CD4-positive, alpha-beta memory T cell (primary cell): ENCODE data around the gene TOMM22. TPM values are rescaled to one million over a fixed set of nuclear protein-coding genes. Genes with fewer than 3 reads are reported as not detected.

Experiments used
- CTCF ChIA-PET: fragments of 350-600 bp; sonication (Branson Sonifier 250); formaldehyde crosslinking; loops from one replicate; lab custom pipeline; 2021; ENCODE audit warnings: inconsistent platforms; ENCODE audit not compliant: partially characterized antibody; lab: Charles Lee
- POLR2A ChIA-PET: fragments of 350-600 bp; sonication (Branson Sonifier 250); formaldehyde crosslinking; loops from one replicate; lab custom pipeline; 2021; ENCODE audit not compliant: partially characterized antibody; lab: Charles Lee
- DNase-seq, 5 donors: peaks; one replicate each; pipeline versions ENCODE4 v3.0.0 to v3.0.0-alpha.2; 2020 to 2022; ENCODE audit warnings: mixed read lengths in 1 of 5
- H3K27ac ChIP-seq: one replicate; pipeline ENCODE4 v1.7.0; 2013; ENCODE audit warnings: low read depth, low read length
- H3K27me3 ChIP-seq: 2 replicates; pipeline ENCODE4 v1.7.0; 2013; ENCODE audit warnings: mild to moderate bottlenecking, low read length, moderate library complexity; ENCODE audit not compliant: insufficient read depth
- H3K36me3 ChIP-seq: 2 replicates; pipeline ENCODE4 v1.7.0; 2013; ENCODE audit warnings: mild to moderate bottlenecking, low read length, moderate library complexity; ENCODE audit not compliant: insufficient read depth
- H3K4me1 ChIP-seq: 2 replicates; pipeline ENCODE4 v1.7.0; 2013; ENCODE audit warnings: mild to moderate bottlenecking, low read length, moderate library complexity; ENCODE audit not compliant: insufficient read depth
- H3K4me3 ChIP-seq, 2 donors: one replicate each; pipeline ENCODE4 v1.7.0; 2013; ENCODE audit warnings: low read length in 2 of 2, mild to moderate bottlenecking in 1 of 2
- H3K9me3 ChIP-seq, 2 donors: one replicate each; pipeline ENCODE4 v1.7.0; 2013; ENCODE audit warnings: low read length in 2 of 2, control low read depth in 1 of 2; ENCODE audit not compliant: control insufficient read depth in 1 of 2
- H3K27ac Mint-ChIP-seq, 7 donors: one replicate each; pipeline ENCODE4 v1.8.0; 2020 to 2021; ENCODE audit warnings: mixed read lengths in 7 of 7, mild to moderate bottlenecking in 6 of 7, inconsistent platforms in 3 of 7, moderate library complexity in 3 of 7
- H3K27me3 Mint-ChIP-seq, 2 donors: one replicate each; pipeline ENCODE4 v1.8.0; 2020 to 2021; ENCODE audit warnings: mixed read lengths in 2 of 2
- H3K36me3 Mint-ChIP-seq, 2 donors: one replicate each; pipeline ENCODE4 v1.8.0; 2020 to 2021; ENCODE audit warnings: mixed read lengths in 2 of 2, inconsistent platforms in 1 of 2, mild to moderate bottlenecking in 1 of 2
- H3K4me1 Mint-ChIP-seq, 4 donors: one replicate each; pipeline ENCODE4 v1.8.0; 2020 to 2021; ENCODE audit warnings: mixed read lengths in 4 of 4, mild to moderate bottlenecking in 1 of 4
- H3K4me3 Mint-ChIP-seq, 8 donors: one replicate each; pipeline ENCODE4 v1.8.0; 2020 to 2021; ENCODE audit warnings: mixed read lengths in 8 of 8, mild to moderate bottlenecking in 7 of 8, moderate library complexity in 6 of 8, inconsistent platforms in 3 of 8
- H3K9me3 Mint-ChIP-seq, 8 donors: one replicate each; pipeline ENCODE4 v1.8.0; 2020 to 2021; ENCODE audit warnings: mixed read lengths in 8 of 8, mild to moderate bottlenecking in 5 of 8, inconsistent platforms in 3 of 8, moderate library complexity in 1 of 8
- intact Hi-C: fragments of 100-400 bp; cut with micrococcal nuclease; formaldehyde crosslinking; loops from one replicate; pipeline ENCODE4 v1.15.1; 2023
- polyA plus RNA-seq, 2 donors: library from polyadenylated mRNA; unstranded; fragments of 300-500 nt; fragmentation: Illumina TruSeq; gene quantifications; one replicate each; pipeline ENCODE4 v1.2.3, GENCODE V29; 2021
- total RNA-seq, 2 experiments: library from RNA; stranded (reverse); gene quantifications; one replicate each; pipeline ENCODE4 v1.2.3, GENCODE V29; 2021

The TOMM22 gene
- total and polyA plus RNA-seq, 4 experiments from 2014 or later, result 41.2 to 78.9 (median 51.3) TPM

DNA sequence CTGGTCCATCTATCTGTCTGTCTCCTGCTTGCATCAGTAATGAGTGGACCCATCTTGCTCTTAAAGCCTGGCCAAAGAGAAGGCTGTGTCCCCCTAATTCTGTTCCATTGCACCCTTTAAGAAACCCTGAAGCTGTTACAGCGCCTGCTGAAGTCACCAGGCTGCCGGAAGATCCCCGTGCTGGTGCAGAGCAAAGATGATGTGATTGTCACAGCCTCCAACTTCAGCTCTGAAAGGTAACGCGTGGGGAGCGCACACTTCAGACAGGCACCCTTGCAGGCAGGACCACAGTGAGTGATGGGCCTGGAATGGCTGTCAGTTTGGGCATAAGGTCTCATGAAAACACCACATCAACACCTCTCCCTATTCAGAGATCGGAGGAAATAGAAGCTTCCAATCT, 42.4 kb downstream of the TOMM22 start:
- H3K36me3 Mint-ChIP-seq, result peaks cover 57 to 83% of the 10 kb centered on the region in 2 donors
- ChIA-PET POLR2A (interaction anchor here (0.9 to 41.4 kb wide), 3 partner anchors 12 to 25 kb away, joined by 3 to 1746 read pairs (median 3); partner anchors contain the start of gene SUN2), CTCF (interaction anchor here (0.9 to 2.5 kb wide), 11 partner anchors 9 to 118 kb away, joined by 3 to 21 read pairs (median 9); no protein-coding TSS in a partner anchor)
- Histone ChIP-seq H3K4me3 (no peak overlapping the region), H3K36me3 (peaks cover 66% of the 10 kb centered on the region), H3K4me1 (no peaks in the 10 kb centered on the region), H3K27me3 (no peaks in the 10 kb centered on the region), H3K27ac (no peak overlapping the region), H3K9me3 (no peaks in the 10 kb centered on the region)
- DNase-seq, result no peak
- peaks cover 0 to 3% (median 0%) of the 10 kb centered on the region in 8 donors for H3K9me3 Mint-ChIP-seq
- peaks cover 5 to 14% (median 9%) of the 10 kb centered on the region in 4 donors for H3K4me1 Mint-ChIP-seq
- H3K4me3 Mint-ChIP-seq, result no peak overlapping the region
- H3K27ac Mint-ChIP-seq, result peak overlapping the region in 3 of 7 donors; percentile 10 to 81 (median 22)
- intact Hi-C loops, result loop anchor here (2.0 to 5.0 kb wide), 2 partner anchors 17 to 33 kb away; partner anchors contain the start of gene SUN2
- no peaks in the 10 kb centered on the region for H3K27me3 Mint-ChIP-seq

DNA sequence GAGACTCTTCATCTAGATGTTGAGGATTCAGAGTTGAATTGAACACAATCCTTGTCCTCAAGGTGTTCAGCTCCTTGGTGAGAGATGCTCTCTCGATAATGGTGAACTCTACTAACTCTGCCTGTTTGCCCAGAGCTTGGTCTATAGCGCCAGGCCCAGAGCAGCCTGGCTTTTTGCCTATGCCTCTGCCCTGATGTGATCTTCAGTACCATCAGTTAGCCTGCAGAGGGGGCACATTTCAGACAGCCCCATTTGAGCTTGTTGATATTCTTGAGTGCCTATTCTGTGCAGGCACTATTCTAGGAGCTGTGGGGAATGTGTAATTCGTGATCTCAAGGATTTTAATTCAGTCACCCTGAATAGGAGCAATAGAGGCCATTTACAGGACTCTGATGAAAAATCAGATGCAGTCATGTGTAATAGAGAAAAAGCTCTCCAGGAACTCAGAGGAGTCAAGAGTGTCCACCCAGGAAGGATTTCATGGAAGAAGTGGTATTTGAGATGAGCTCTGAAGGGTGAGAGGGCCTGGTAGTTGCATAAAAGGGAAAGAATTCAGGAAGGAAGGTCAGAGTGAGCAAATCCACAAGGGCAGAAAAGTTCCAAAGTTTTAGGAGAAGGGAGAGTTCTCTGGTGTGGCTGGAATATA, 43.3 kb downstream of the TOMM22 start:
- Mint-ChIP-seq H3K9me3 (peaks cover 0 to 3% (median 0%) of the 10 kb centered on the region in 8 donors), H3K4me3 (peak overlapping the region in 1 of 8 donors; percentile 63), H3K27ac (peak overlapping the region; percentile 58 to 88 (median 77)), H3K27me3 (no peaks in the 10 kb centered on the region), H3K4me1 (peaks cover 6 to 14% (median 9%) of the 10 kb centered on the region in 4 donors), H3K36me3 (peaks cover 59 to 88% of the 10 kb centered on the region in 2 donors)
- POLR2A ChIA-PET, result interaction anchor here (0.9 to 41.4 kb wide), 6 partner anchors 13 to 118 kb away, joined by 3 to 1746 read pairs (median 4); partner anchors contain the start of genes GTPBP1 and SUN2
- Histone ChIP-seq H3K27me3 (no peaks in the 10 kb centered on the region), H3K36me3 (peaks cover 74% of the 10 kb centered on the region), H3K9me3 (no peaks in the 10 kb centered on the region), H3K4me3 (no peak overlapping the region), H3K27ac (no peak overlapping the region), H3K4me1 (no peaks in the 10 kb centered on the region)
- CTCF ChIA-PET, result interaction anchor here (0.8 to 2.5 kb wide), 14 partner anchors 9 to 117 kb away, joined by 3 to 21 read pairs (median 8); partner anchors contain the start of gene TOMM22
- DNase-seq, result peak in 3 of 5 donors; percentile 52 to 57 (median 54)
- intact Hi-C loops, result loop anchor here (2.0 to 5.0 kb wide), 2 partner anchors 18 to 32 kb away; partner anchors contain the start of gene SUN2

DNA sequence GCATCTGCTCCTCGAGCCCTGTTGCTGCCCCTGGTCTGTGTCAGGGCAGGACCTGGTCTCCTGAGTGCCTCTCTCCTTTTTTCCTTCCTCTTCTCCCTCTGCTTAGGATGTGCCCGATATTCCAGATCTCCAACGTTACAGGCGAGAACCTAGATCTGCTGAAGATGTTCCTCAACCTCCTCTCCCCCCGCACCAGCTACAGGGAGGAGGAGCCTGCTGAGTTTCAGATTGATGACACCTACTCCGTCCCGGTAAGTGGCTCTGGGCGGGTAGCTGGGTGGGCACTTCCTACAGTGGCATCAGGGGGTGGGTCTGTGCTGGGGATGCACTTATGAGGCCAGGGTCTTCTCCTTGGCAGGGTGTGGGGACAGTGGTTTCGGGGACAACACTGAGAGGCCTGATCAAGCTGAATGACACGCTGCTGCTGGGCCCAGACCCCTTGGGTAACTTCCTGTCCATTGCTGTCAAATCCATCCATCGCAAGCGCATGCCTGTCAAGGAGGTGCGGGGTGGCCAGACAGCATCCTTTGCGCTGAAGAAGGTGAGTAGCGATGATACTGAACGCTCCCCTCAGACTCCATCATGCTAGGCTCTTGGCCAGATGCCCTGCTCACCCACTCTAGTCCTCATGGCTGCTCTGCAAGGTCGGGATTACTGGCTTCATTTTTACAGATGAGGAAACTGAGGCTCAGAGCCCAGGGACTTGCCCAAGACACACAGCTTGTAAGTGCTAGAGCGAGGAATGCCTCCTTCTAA, 44.3 kb downstream of the TOMM22 start:
- peaks cover 85% of the 10 kb centered on the region for H3K36me3 ChIP-seq
- H3K4me3 ChIP-seq, result no peak overlapping the region
- ChIA-PET CTCF (interaction anchor here (0.6 to 2.5 kb wide), 8 partner anchors 8 to 430 kb away, joined by 3 to 21 read pairs (median 8); no protein-coding TSS in a partner anchor), POLR2A (interaction anchor here (1.2 to 41.4 kb wide), 4 partner anchors 19 to 117 kb away, joined by 3 to 1746 read pairs (median 6); partner anchors contain the start of genes GTPBP1 and SUN2)
- peak overlapping the region in 4 of 7 donors; percentile 77 to 88 (median 80) for H3K27ac Mint-ChIP-seq
- no peaks in the 10 kb centered on the region for H3K9me3 ChIP-seq
- intact Hi-C loops, result loop anchor here (2.0 kb wide), 1 partner anchor 19 kb away; no protein-coding TSS in a partner anchor
- H3K27me3 Mint-ChIP-seq, result no peaks in the 10 kb centered on the region
- no peaks in the 10 kb centered on the region for H3K4me1 ChIP-seq
- H3K36me3 Mint-ChIP-seq, result peaks cover 67 to 93% of the 10 kb centered on the region in 2 donors
- no peak overlapping the region for H3K4me3 Mint-ChIP-seq
- H3K4me1 Mint-ChIP-seq, result peaks cover 7 to 18% (median 10%) of the 10 kb centered on the region in 4 donors
- H3K9me3 Mint-ChIP-seq, result peaks cover 0 to 5% (median 0%) of the 10 kb centered on the region in 8 donors
- no peak for DNase-seq
- H3K27me3 ChIP-seq, result no peaks in the 10 kb centered on the region
- no peak overlapping the region for H3K27ac ChIP-seq

DNA sequence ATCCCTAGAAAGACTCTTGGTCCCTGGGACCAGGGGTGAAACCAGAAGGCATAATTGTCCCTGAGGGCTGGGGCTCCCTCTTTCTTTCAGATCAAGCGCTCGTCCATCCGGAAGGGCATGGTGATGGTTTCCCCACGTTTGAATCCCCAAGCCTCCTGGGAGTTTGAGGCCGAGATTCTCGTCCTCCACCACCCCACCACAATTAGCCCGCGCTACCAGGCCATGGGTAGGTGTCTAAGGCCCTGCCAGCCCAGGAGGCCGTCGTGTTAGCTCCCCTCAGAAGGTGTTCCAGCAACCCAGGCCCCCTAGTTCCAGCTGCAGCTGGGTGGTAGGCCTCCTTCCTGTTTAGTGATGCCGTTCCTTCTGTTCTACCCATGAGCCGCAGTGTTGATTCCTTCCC, 45.4 kb downstream of the TOMM22 start:
- H3K36me3 ChIP-seq, result peaks cover 88% of the 10 kb centered on the region
- CTCF ChIA-PET, result interaction anchor here (0.6 to 1.4 kb wide), 2 partner anchors 16 to 429 kb away, joined by 3 to 4 read pairs; no protein-coding TSS in a partner anchor
- H3K4me1 Mint-ChIP-seq, result peaks cover 7 to 18% (median 10%) of the 10 kb centered on the region in 4 donors
- H3K27ac Mint-ChIP-seq, result peak overlapping the region in 6 of 7 donors; percentile 31 to 90 (median 76)
- intact Hi-C loops, result no loop called here
- H3K27me3 Mint-ChIP-seq, result no peaks in the 10 kb centered on the region
- no peak overlapping the region for H3K4me3 Mint-ChIP-seq
- H3K27ac ChIP-seq, result no peak overlapping the region
- H3K27me3 ChIP-seq, result no peaks in the 10 kb centered on the region
- peaks cover 0 to 7% (median 0%) of the 10 kb centered on the region in 8 donors for H3K9me3 Mint-ChIP-seq
- DNase-seq, result no peak
- POLR2A ChIA-PET, result interaction anchor here (10.7 to 41.4 kb wide), 2 partner anchors 20 to 23 kb away, joined by 153 to 1746 read pairs; partner anchors contain the start of genes GTPBP1 and SUN2
- H3K4me3 ChIP-seq, result no peak overlapping the region
- no peaks in the 10 kb centered on the region for H3K4me1 ChIP-seq
- H3K9me3 ChIP-seq, result no peaks in the 10 kb centered on the region
- peaks cover 61 to 89% of the 10 kb centered on the region in 2 donors for H3K36me3 Mint-ChIP-seq

DNA sequence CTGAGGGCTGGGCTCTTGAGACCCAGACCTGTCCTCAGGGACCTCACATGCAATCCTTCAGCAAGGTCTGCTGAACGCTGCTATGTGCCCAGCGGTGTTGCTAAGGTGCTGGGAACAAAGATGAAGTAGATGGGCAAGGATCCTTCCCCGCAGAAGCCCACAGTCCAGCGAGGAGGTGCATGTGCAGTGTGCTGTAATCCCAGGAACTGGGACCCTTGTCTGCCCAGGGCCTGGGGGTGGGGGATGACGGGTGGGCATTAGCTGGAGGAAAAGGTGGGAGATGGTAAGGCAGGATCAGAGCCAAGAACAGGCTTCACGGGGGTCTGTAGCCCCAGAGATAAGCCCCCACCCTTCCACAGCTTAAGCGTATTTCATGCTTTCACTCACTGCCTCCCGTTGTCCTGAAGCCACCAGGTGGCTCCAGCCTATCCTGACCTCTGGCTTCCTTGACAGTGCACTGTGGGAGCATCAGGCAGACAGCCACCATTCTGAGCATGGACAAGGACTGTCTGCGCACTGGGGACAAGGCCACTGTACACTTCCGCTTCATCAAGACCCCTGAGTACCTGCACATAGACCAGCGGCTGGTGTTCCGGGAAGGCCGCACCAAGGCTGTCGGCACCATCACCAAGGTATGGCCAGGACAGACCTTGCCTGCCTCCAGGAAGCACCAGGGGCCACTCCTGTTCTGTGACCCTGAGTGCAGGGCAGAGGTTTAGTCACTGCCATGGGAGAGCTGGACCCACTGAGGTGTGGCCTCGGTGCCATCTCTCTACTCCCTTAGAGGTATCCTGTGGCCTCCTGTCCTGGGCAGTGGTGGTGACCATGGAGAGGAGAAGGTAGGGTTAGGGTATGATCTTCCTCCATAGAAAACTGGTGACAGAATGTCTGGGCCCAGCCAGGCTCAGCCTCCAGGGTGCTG, 46.0 kb downstream of the TOMM22 start:
- POLR2A ChIA-PET, result interaction anchor here (10.7 to 41.4 kb wide), 2 partner anchors 21 to 22 kb away, joined by 153 to 1746 read pairs; partner anchors contain the start of genes GTPBP1 and SUN2
- Histone ChIP-seq H3K36me3 (peaks cover 83% of the 10 kb centered on the region), H3K27ac (no peak overlapping the region), H3K9me3 (no peaks in the 10 kb centered on the region), H3K27me3 (no peaks in the 10 kb centered on the region), H3K4me1 (no peaks in the 10 kb centered on the region), H3K4me3 (no peak overlapping the region)
- peaks cover 56 to 85% of the 10 kb centered on the region in 2 donors for H3K36me3 Mint-ChIP-seq
- intact Hi-C loops, result no loop called here
- CTCF ChIA-PET, result interaction anchor here (1.4 kb wide), 1 partner anchor 15 kb away, joined by 3 read pairs; no protein-coding TSS in a partner anchor
- peak overlapping the region in 6 of 7 donors; percentile 57 to 90 (median 74) for H3K27ac Mint-ChIP-seq
- H3K4me3 Mint-ChIP-seq, result peak overlapping the region in 1 of 8 donors; percentile 26
- H3K4me1 Mint-ChIP-seq, result peaks cover 7 to 18% (median 13%) of the 10 kb centered on the region in 4 donors
- DNase-seq, result no peak
- H3K27me3 Mint-ChIP-seq, result no peaks in the 10 kb centered on the region
- H3K9me3 Mint-ChIP-seq, result peaks cover 0 to 7% (median 0%) of the 10 kb centered on the region in 8 donors
